SK-N-SH (cell line): ENCODE data around the gene IQGAP2. TPM values are rescaled to one million over a fixed set of nuclear protein-coding genes. Genes with fewer than 3 reads are reported as not detected.
"Not testable (repeated sequence)": the region's sequence is repeated elsewhere in the genome, so short reads cannot be mapped to it uniquely, and the experiment has no call there.

ENCODE experiments used
- CTCF ChIA-PET: fragments of 300-600, 350-600 bp; formaldehyde crosslinking; extraction: SDS; loops from one replicate; lab custom pipeline; 2021; lab: Yijun Ruan, JAX
- POLR2A ChIA-PET: fragments of 350-600 bp; sonication (Branson Sonifier 250); formaldehyde crosslinking; extraction: SDS; loops from one replicate; lab custom pipeline; 2020; ENCODE audit warnings: antibody characterized with exemption, inconsistent platforms; lab: Yijun Ruan, JAX
- DNase-seq: peaks from one replicate; pipeline ENCODE4 v3.0.0; 2012
- H2AFZ ChIP-seq: fragments of 200-600 bp; sonication (generic); 2 replicates; pipeline ENCODE4 v1.8.1; 2016; ENCODE audit warnings: antibody characterized with exemption, mild to moderate bottlenecking, low read depth
- H3F3A ChIP-seq: fragments of 200-600 bp; sonication (generic); replicated peaks from 2 replicates; pipeline ENCODE3; 2016; ENCODE audit warnings: antibody characterized with exemption, mild to moderate bottlenecking; ENCODE audit not compliant: insufficient read depth
- H3K27ac ChIP-seq, 2 experiments: fragments of 200-500 bp in 1 of 2; fragments of 200-600 bp in 1 of 2; sonication (Bioruptor generic) in 1 of 2; sonication (generic), shearing (Covaris generic) in 1 of 2; 2 replicates each; pipeline versions ENCODE4 v1.5.1 to v1.6.1; 2014 to 2016; ENCODE audit warnings: low read depth in 2 of 2, inconsistent platforms in 1 of 2, low read length in 1 of 2, mild to moderate bottlenecking in 1 of 2, mixed read lengths in 1 of 2
- H3K27me3 ChIP-seq: fragments of 200-600 bp; sonication (generic), shearing (Covaris generic); 2 replicates; pipeline ENCODE4 v1.6.1; 2016; ENCODE audit warnings: mixed run types; ENCODE audit not compliant: insufficient read depth
- H3K36me3 ChIP-seq, 2 experiments: fragments of 200-500 bp in 1 of 2; fragments of 200-600 bp in 1 of 2; sonication (Bioruptor generic) in 1 of 2; sonication (generic) in 1 of 2; replicated peaks in 1 of 2; 2 replicates each; pipeline versions ENCODE3 to v1.5.1; 2014 to 2016; ENCODE audit warnings: low read length in 1 of 2, mild to moderate bottlenecking in 1 of 2; ENCODE audit not compliant: insufficient read depth in 2 of 2, control insufficient read depth in 1 of 2
- H3K4me1 ChIP-seq, 2 experiments: fragments of 200-500 bp in 1 of 2; fragments of 200-600 bp in 1 of 2; sonication (Bioruptor generic) in 1 of 2; sonication (generic), shearing (Covaris generic) in 1 of 2; 2 replicates each; pipeline versions ENCODE4 v1.5.1 to v1.6.1; 2014 to 2016; ENCODE audit warnings: low read depth in 1 of 2, low read length in 1 of 2, mixed run types in 1 of 2; ENCODE audit not compliant: insufficient read depth in 2 of 2, control insufficient read depth in 1 of 2
- H3K4me2 ChIP-seq: fragments of 200-600 bp; sonication (generic), shearing (Covaris generic); 2 replicates; pipeline ENCODE4 v1.6.1; 2017; ENCODE audit warnings: mixed run types
- H3K4me3 ChIP-seq, 2 experiments: fragments of 200-500 bp in 1 of 2; fragments of 200-600 bp in 1 of 2; sonication (Bioruptor generic) in 1 of 2; sonication (generic), shearing (Covaris generic) in 1 of 2; 2 replicates each; pipeline versions ENCODE4 v1.5.1 to v1.8.1; 2014 to 2016; ENCODE audit warnings: low read depth in 2 of 2, inconsistent platforms in 1 of 2, low read length in 1 of 2, mild to moderate bottlenecking in 1 of 2, mixed read lengths in 1 of 2, moderate library complexity in 1 of 2
- H3K79me2 ChIP-seq: fragments of 200-600 bp; sonication (generic); 2 replicates; pipeline ENCODE4 v1.8.1; 2017; ENCODE audit warnings: mild to moderate bottlenecking; ENCODE audit not compliant: insufficient read depth
- H3K9ac ChIP-seq: fragments of 200-600 bp; sonication (generic); 2 replicates; pipeline ENCODE4 v1.6.1; 2017; ENCODE audit warnings: mixed run types
- H3K9me2 ChIP-seq: fragments of 200-600 bp; sonication (generic); 2 replicates; pipeline ENCODE4 v1.6.1; 2017; ENCODE audit warnings: mixed run types
- H3K9me3 ChIP-seq: fragments of 200-600 bp; sonication (generic); 2 replicates; pipeline ENCODE4 v1.6.1; 2017; ENCODE audit warnings: mixed run types, mild to moderate bottlenecking, moderate library complexity
- H4K20me1 ChIP-seq: fragments of 200-600 bp; sonication (generic); 2 replicates; pipeline ENCODE4 v1.6.1; 2017; ENCODE audit warnings: mild to moderate bottlenecking, mixed run types; ENCODE audit not compliant: insufficient read depth
- CTCF ChIP-seq: fragments of 200-600 bp; sonication (generic); IDR thresholded peaks from 2 replicates; pipeline ENCODE4 v1.6.1; 2017; ENCODE audit warnings: antibody characterized with exemption, mild to moderate bottlenecking, moderate library complexity
- FOSL2 ChIP-seq: IDR thresholded peaks from 2 replicates; pipeline ENCODE4 v1.4.0; 2012; ENCODE audit warnings: low read depth, mild to moderate bottlenecking, moderate library complexity, borderline replicate concordance
- JUND ChIP-seq: IDR thresholded peaks from 2 replicates; pipeline ENCODE4 v1.4.0; 2012
- RAD21 ChIP-seq: IDR thresholded peaks from 2 replicates; pipeline ENCODE4 v1.6.1; 2012; ENCODE audit warnings: mild to moderate bottlenecking, low read length
- SMC3 ChIP-seq: IDR thresholded peaks from 2 replicates; pipeline ENCODE4 v1.6.1; 2012; ENCODE audit warnings: low read depth, low read length, improper control_type of control experiment
- TAF1 ChIP-seq: IDR thresholded peaks from 2 replicates; pipeline ENCODE4 v1.6.1; 2012; ENCODE audit warnings: low read depth, mild to moderate bottlenecking, low read length, moderate library complexity, borderline replicate concordance
- WGBS: methylation state at CpG from one replicate; pipeline ENCODE4 v1.1.6; 2017; ENCODE audit warnings: low lambda C conversion rate; 5-methylcytosine and 5-hydroxymethylcytosine counted together
- polyA plus RNA-seq, 3 experiments: library from polyadenylated mRNA; depleted of rRNA; stranded (reverse); fragments of >200 nt; gene quantifications; 2 replicates each; pipeline ENCODE4 v1.2.3, GENCODE V29; 2012

The IQGAP2 gene
- polyA plus RNA-seq, 1 of the 3 experiments (the other 2 are of a cell fraction): 2.1 TPM

DNA sequence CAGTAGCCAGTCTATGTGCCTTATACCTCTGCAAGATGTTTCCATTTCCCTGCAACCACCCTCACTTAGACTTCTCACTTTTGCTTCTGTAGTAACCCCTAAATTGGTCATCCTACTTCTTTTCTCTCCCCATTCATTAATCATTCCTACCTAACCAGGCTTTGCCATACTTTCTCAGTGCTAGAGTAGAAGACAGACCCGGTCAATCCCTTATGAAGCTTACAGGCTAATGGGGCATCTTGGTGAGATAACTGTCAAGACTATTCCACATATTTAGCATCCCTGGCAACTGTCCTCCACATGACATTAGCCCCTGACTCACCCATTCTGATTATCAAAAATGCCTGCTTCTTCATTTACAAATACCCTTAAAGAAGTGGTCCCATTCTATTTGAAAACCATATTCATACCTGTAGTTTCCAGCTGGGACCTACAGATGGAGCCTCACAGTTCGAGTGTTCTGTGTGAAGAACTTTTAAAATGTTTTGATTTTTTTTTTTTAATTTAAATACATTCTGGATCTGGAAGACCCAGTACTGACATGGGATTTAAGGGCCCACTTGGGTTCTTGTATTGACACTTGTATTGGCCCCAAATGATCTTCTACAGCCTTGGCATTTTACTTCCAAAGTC, 199.1 kb downstream of the IQGAP2 start:
- Histone ChIP-seq H3K9me2 (no peaks in the 10 kb centered on the region), H3K4me1 (peaks cover 0 to 13% of the 10 kb centered on the region in 2 experiments), H4K20me1 (no peaks in the 10 kb centered on the region), H3F3A (peaks cover 5% of the 10 kb centered on the region), H3K79me2 (no peaks in the 10 kb centered on the region), H3K4me2 (no peak overlapping the region), H3K9ac (no peak overlapping the region), H3K9me3 (no peaks in the 10 kb centered on the region), H3K4me3 (no peak overlapping the region), H3K36me3 (no peaks in the 10 kb centered on the region), H3K27me3 (no peaks in the 10 kb centered on the region), H3K27ac (no peak overlapping the region), H2AFZ (no peak overlapping the region)
- DNase-seq: no peak
- POLR2A ChIA-PET: no interaction called here
- no peak for TF ChIP-seq TAF1
- peak; percentile 62 for TF ChIP-seq CTCF
- TF ChIP-seq SMC3: peak; percentile 28
- CTCF ChIA-PET: interaction anchor here (0.6 to 12.0 kb wide), 24 partner anchors 10 to 200 kb away, joined by 3 to 146 read pairs (median 4); partner anchors contain the start of gene IQGAP2
- 70% methylated on average over 2 of the region's 2 CpGs for WGBS

GRCh38 chr5:76603991-76604390, 200.9 kb downstream of the IQGAP2 start:
- POLR2A ChIA-PET, H2AFZ ChIP-seq, H4K20me1 ChIP-seq, H3K9ac ChIP-seq, H3K4me2 ChIP-seq, H3F3A ChIP-seq, H3K27me3 ChIP-seq, H3K27ac ChIP-seq, H3K9me2 ChIP-seq, H3K9me3 ChIP-seq, H3K36me3 ChIP-seq, H3K4me3 ChIP-seq, H3K79me2 ChIP-seq, DNase-seq: not testable (repeated sequence)
- peaks cover 3 to 15% of the 10 kb centered on the region in 2 experiments for H3K4me1 ChIP-seq
- 92% methylated on average over 1 of the region's 1 CpG for WGBS
- CTCF ChIA-PET: interaction anchor here (1.3 to 12.0 kb wide), 2 partner anchors 38 to 170 kb away, joined by 6 to 146 read pairs; no protein-coding TSS in a partner anchor

GRCh38 chr5:76604838-76605237, 201.8 kb downstream of the IQGAP2 start:
- Histone ChIP-seq H3K9ac (no peak overlapping the region), H3K27ac (peak overlapping the region in 1 of 2 experiments; percentile 17; a peak in 1 of 4 replicates), H3K79me2 (no peaks in the 10 kb centered on the region), H3K36me3 (no peaks in the 10 kb centered on the region), H4K20me1 (no peaks in the 10 kb centered on the region), H3K4me3 (no peak overlapping the region), H3K27me3 (no peaks in the 10 kb centered on the region), H3K9me3 (no peaks in the 10 kb centered on the region), H3K4me2 (no peak overlapping the region), H3F3A (peaks cover 5% of the 10 kb centered on the region), H3K9me2 (no peaks in the 10 kb centered on the region), H3K4me1 (peaks cover 3 to 15% of the 10 kb centered on the region in 2 experiments), H2AFZ (no peak overlapping the region)
- POLR2A ChIA-PET: no interaction called here
- no peak for DNase-seq
- CTCF ChIA-PET: interaction anchor here (1.3 to 12.0 kb wide), 2 partner anchors 37 to 170 kb away, joined by 6 to 146 read pairs; no protein-coding TSS in a partner anchor
- TF ChIP-seq FOSL2: peak; percentile 49; the same call in 1 of the 2 replicates
- no peak for TF ChIP-seq RAD21
- peak; percentile 16; the same call in 1 of the 2 replicates for TF ChIP-seq JUND
- 39% methylated on average over 2 of the region's 2 CpGs for WGBS
